Right lobe of liver (tissue), 6 donors: ENCODE results near the gene GET3. TPM values are rescaled to one million over a fixed set of nuclear protein-coding genes. Genes with fewer than 3 reads are reported as not detected.

ENCODE experiments used
- ATAC-seq, 4 donors: fragments of 200-7000 bp; cut with Tn5 transposase; one replicate each; pipeline ENCODE4 v1.9.1; 2020; ENCODE audit warnings: mild to moderate bottlenecking in 4 of 4, moderate library complexity in 4 of 4
- DNase-seq, 3 donors: peaks; one replicate each; pipeline ENCODE4 v3.0.0-alpha.2; 2020
- H3K27ac ChIP-seq, 3 donors: fragments of 200-600 bp; one replicate each; pipeline ENCODE4 v1.8.0; 2022
- H3K27me3 ChIP-seq, 2 donors: fragments of 200-600 bp; one replicate each; pipeline ENCODE4 v1.8.0; 2022
- H3K36me3 ChIP-seq, 4 donors: fragments of 200-600 bp; sonication (generic) in 1 of 4; one replicate each; pipeline versions ENCODE4 v1.5.1 to v1.8.0; 2017 to 2022; ENCODE audit warnings: control low read depth in 1 of 4
- H3K4me1 ChIP-seq, 4 donors: fragments of 200-600 bp; sonication (generic) in 1 of 4; one replicate each; pipeline versions ENCODE4 v1.5.1 to v1.8.0; 2017 to 2022; ENCODE audit warnings: control low read depth in 1 of 4
- H3K4me3 ChIP-seq, 3 donors: fragments of 200-600 bp; one replicate each; pipeline ENCODE4 v1.8.0; 2022
- H3K9me3 ChIP-seq, 4 donors: fragments of 200-600 bp; sonication (generic) in 1 of 4; one replicate each; pipeline versions ENCODE4 v1.5.1 to v1.8.0; 2017 to 2022; ENCODE audit warnings: control low read depth in 1 of 4
- POLR2A ChIP-seq: fragments of 450-650 bp; IDR thresholded peaks from one replicate; pipeline ENCODE4 v1.6.1; 2017; ENCODE audit warnings: antibody characterized with exemption, mild to moderate bottlenecking
- WGBS: methylation state at CpG from one replicate; pipeline ENCODE4 v1.1.6; 2018; ENCODE audit warnings: low coverage, low lambda C conversion rate; ENCODE audit not compliant: insufficient coverage; ENCODE audit errors: missing lambda C conversion rate; 5-methylcytosine and 5-hydroxymethylcytosine counted together
- intact Hi-C, 2 donors: fragments of 100-400 bp; cut with DNase I; formaldehyde crosslinking; loops; one replicate each; pipeline versions ENCODE4 v1.11.2 to v1.14.1; 2022
- total RNA-seq, 6 experiments: library from RNA; depleted of rRNA in 2 of 6; stranded (reverse); fragments of >200 nt in 2 of 6; fragmentation: NEBNext Ultra II Directional in 3 of 6; extraction: Animal tissue kit (Norgen Biotek cat#: 25700) in 3 of 6; gene quantifications; one replicate each; pipeline versions ENCODE4 v1.1.0 to v1.2.4, GENCODE V29; 2016 to 2023
- TF ChIP-seq, protein P1 (sequence below), 4 donors: fragments of 200-600 bp in 3 of 4; fragments of 450-650 bp in 1 of 4; IDR thresholded peaks; one replicate each; pipeline versions ENCODE4 v1.5.1 to v1.8.0; 2016 to 2022; ENCODE audit warnings: antibody characterized with exemption in 4 of 4, mild to moderate bottlenecking in 2 of 4
- donor health status: DM: no; HTN: yes; CAD: no.
- donor health status: DM: no; HTN: no; CAD: no.
- donor health status: DM: no; HTN: no; CAD: no.
- donor health status: DM: no; HTN: yes; CAD: no.
- donor health status: DM: no; HTN: yes; CAD: no.

The GET3 gene
- total RNA-seq, 6 experiments from 2014 or later = 22.3 to 35.8 (median 25.8) TPM

DNA sequence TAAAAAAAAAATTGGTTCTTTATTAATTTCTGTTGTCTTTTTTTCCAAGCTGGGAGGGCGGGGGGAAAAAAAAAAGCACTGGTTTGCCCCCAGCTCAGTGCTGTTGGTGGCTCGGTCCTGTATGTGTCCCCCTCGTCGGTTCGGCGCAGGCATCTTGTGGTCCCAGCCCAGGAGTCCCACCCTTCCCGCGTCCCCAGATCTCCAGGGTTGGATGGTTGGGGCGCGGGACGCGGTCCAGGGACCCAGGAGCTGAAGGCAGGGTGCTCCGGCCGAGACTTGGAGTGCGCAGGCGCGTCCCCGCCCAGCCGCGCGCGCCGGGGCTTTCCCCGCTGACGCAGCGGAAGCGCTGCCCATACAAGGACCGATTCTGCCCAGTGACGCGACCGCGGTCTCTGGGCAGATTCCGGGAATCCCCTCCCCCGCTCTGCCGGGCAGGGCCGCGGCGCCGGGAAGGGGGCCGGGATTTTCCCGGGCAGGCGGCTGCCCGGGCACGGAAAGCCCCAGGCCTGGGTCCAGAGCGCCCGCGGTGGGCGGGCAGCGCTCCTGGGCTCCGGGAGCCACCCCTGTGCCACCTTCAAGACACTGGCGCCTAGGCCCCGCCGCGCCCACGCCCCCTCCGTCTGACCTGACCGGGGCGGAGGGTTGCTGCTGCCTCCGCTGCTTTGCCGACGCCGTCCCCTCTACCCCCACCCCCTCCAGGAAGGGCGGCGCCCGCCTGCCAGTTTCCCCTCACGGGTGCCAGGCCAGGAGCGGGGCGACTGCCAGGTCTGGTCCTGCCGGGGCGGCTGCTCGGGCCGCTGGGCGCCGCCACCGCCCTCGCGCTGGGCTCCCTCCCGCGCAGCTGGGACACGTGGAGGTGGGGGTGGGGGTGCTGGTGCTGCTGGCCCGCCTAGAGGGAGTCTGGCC, 56.2 kb downstream of the GET3 start:
- WGBS = 2% methylated on average over 21 of the region's 81 CpGs
- DNase-seq (peak; percentile 96 to 97 (median 97)), ATAC-seq (peak; percentile 29 to 58 (median 52))
- H3K4me1 ChIP-seq = peaks cover 0 to 33% (median 17%) of the 10 kb centered on the region in 4 donors
- peak; percentile 91 for TF ChIP-seq POLR2A
- TF ChIP-seq, protein P1, sequence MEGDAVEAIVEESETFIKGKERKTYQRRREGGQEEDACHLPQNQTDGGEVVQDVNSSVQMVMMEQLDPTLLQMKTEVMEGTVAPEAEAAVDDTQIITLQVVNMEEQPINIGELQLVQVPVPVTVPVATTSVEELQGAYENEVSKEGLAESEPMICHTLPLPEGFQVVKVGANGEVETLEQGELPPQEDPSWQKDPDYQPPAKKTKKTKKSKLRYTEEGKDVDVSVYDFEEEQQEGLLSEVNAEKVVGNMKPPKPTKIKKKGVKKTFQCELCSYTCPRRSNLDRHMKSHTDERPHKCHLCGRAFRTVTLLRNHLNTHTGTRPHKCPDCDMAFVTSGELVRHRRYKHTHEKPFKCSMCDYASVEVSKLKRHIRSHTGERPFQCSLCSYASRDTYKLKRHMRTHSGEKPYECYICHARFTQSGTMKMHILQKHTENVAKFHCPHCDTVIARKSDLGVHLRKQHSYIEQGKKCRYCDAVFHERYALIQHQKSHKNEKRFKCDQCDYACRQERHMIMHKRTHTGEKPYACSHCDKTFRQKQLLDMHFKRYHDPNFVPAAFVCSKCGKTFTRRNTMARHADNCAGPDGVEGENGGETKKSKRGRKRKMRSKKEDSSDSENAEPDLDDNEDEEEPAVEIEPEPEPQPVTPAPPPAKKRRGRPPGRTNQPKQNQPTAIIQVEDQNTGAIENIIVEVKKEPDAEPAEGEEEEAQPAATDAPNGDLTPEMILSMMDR (IDR thresholded peaks at IDR 0.05) = no peak
- no peaks in the 10 kb centered on the region for H3K27me3 ChIP-seq
- H3K27ac ChIP-seq = peak overlapping the region; percentile 96 to 100 (median 99)
- no peaks in the 10 kb centered on the region for H3K9me3 ChIP-seq
- H3K36me3 ChIP-seq = no peaks in the 10 kb centered on the region
- H3K4me3 ChIP-seq = peak overlapping the region; percentile 73 to 90 (median 81)
- intact Hi-C loops = no loop called here

DNA sequence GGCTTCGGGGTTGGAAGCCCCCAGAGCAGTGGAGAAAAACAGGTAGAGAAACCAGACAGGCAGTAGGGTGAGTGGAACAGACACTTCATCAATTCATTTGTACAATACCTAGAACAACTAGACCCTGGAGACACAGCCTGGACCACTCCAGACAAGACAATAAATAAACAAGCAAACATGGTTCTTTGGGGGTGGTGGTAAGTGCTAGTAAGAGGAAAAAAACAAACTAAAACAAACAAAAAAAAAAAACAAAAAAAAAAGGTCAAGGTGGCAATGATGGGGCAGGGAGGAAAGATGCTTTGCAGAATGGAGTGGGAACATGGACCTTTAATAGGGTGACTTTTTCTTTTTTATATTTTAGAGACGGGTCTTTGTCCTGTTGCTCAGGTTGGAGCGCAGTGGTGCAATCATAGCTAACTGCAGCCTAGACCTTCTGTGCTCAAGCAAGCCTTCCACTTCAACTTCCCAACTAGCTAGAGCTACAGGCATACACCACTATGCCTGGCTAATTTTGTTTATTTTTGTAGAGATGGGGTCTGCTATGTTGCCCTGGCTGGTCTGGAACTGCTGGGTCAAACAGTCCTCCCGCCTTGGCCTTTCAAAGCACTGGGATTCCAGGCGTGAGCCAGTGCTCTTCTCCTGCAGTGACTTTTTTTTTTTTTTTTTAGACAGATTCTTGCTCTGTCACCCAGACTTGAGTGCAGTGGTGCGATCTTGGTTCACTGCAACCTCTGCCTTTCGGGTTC, 57.1 kb downstream of the GET3 start:
- ATAC-seq (no peak), DNase-seq (no peak)
- intact Hi-C loops = no loop called here
- peaks cover 0 to 25% (median 13%) of the 10 kb centered on the region in 4 donors for H3K4me1 ChIP-seq
- 45% methylated on average over 7 of the region's 7 CpGs for WGBS
- H3K27ac ChIP-seq = peak overlapping the region; percentile 96 to 100 (median 99)
- peak overlapping the region; percentile 73 to 90 (median 81) for H3K4me3 ChIP-seq
- H3K27me3 ChIP-seq = no peaks in the 10 kb centered on the region
- TF ChIP-seq POLR2A = no peak
- TF ChIP-seq, protein P1 (IDR thresholded peaks at IDR 0.05) = no peak
- H3K9me3 ChIP-seq = no peaks in the 10 kb centered on the region
- H3K36me3 ChIP-seq = peaks cover 0 to 4% (median under 1%) of the 10 kb centered on the region in 4 donors

DNA sequence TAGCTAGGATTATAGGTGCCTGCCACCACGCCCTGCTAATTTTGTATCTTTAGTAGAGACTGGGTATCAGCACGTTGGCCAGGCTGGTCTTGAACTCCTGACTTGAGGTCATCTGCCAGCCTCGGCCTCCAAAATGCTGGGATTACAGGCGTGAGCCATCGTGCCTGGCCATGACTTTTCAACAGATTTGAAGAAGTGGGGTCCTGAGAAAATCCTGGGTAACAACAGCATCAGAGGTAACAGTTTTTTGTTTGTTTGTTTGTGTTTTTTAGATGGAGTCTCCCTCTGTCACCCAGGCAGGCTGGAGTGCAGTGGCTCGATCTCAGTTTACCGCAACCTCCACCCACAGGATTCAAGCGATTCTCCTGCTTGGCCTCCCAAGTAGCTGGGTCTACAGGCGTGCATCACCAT, 57.7 kb downstream of the GET3 start:
- H3K27me3 ChIP-seq = no peaks in the 10 kb centered on the region
- intact Hi-C loops = no loop called here

More for the DNA sequence above, 57.7 kb downstream of the GET3 start:
- TF ChIP-seq, protein P1 (IDR thresholded peaks at IDR 0.05) = no peak
- TF ChIP-seq POLR2A = no peak
- DNase-seq (no peak), ATAC-seq (no peak)
- peaks cover 0 to 24% (median 13%) of the 10 kb centered on the region in 4 donors for H3K4me1 ChIP-seq
- H3K9me3 ChIP-seq = no peaks in the 10 kb centered on the region
- peak overlapping the region in 2 of 3 donors; percentile 96 to 99 for H3K27ac ChIP-seq
- peaks cover 0 to 9% (median 3%) of the 10 kb centered on the region in 4 donors for H3K36me3 ChIP-seq
- WGBS = 81% methylated on average over 7 of the region's 9 CpGs
- H3K4me3 ChIP-seq = no peak overlapping the region
